WTC11 (cell line): Measurements from ENCODE around the gene SLC7A6OS. TPM values are rescaled to one million over a fixed set of nuclear protein-coding genes. Genes with fewer than 3 reads are reported as not detected.

Source experiments
- ATAC-seq: fragments of 200-7000 bp; cut with Tn5 transposase; 2 replicates; pipeline ENCODE4 v1.10.0; 2021; ENCODE audit warnings: mild to moderate bottlenecking, moderate library complexity
- CTCF ChIA-PET: fragments of 300-600 bp; sonication (Branson Sonifier 250); formaldehyde crosslinking; loops from one replicate; lab custom pipeline; 2021; ENCODE audit warnings: antibody characterized with exemption; lab: Charles Lee
- POLR2A ChIA-PET: fragments of 350-600 bp; sonication (Branson Sonifier 250); formaldehyde crosslinking; loops from one replicate; lab custom pipeline; 2021; ENCODE audit warnings: antibody characterized with exemption; lab: Charles Lee
- DNase-seq: peaks from one replicate; pipeline ENCODE4 v3.0.0; 2021; ENCODE audit warnings: low spot score
- H3K27ac Mint-ChIP-seq: 2 replicates; pipeline ENCODE4 v1.8.0; 2021; ENCODE audit warnings: mixed read lengths
- H3K27me3 Mint-ChIP-seq: 2 replicates; pipeline ENCODE4 v1.8.0; 2021; ENCODE audit warnings: low read depth, mild to moderate bottlenecking, moderate library complexity, mixed read lengths
- H3K36me3 Mint-ChIP-seq: 2 replicates; pipeline ENCODE4 v1.8.0; 2021; ENCODE audit warnings: mixed read lengths
- H3K4me1 Mint-ChIP-seq: 2 replicates; pipeline ENCODE4 v1.8.0; 2022; ENCODE audit warnings: mixed read lengths
- H3K4me3 Mint-ChIP-seq: 2 replicates; pipeline ENCODE4 v1.8.0; 2021; ENCODE audit warnings: mild to moderate bottlenecking, moderate library complexity, mixed read lengths
- H3K9me3 Mint-ChIP-seq: 2 replicates; pipeline ENCODE4 v1.8.0; 2021; ENCODE audit warnings: mixed read lengths
- CREM ChIP-seq: sonication (generic); formaldehyde crosslinking; IDR thresholded peaks from 2 replicates; pipeline ENCODE4 v1.8.1; 2022; ENCODE audit warnings: mild to moderate bottlenecking, missing genetic modification reagents, moderate library complexity
- IRF2 ChIP-seq: sonication (generic); formaldehyde crosslinking; IDR thresholded peaks from 2 replicates; pipeline ENCODE4 v1.8.0; 2022; ENCODE audit warnings: low read depth, missing genetic modification reagents, borderline replicate concordance
- MYBL2 ChIP-seq: sonication (generic); formaldehyde crosslinking; IDR thresholded peaks from 2 replicates; pipeline ENCODE4 v1.8.1; 2023; ENCODE audit warnings: mild to moderate bottlenecking, moderate library complexity, missing genetic modification reagents
- NFATC4 ChIP-seq: fragments of 250-450 bp; sonication (Bioruptor Pico); IDR thresholded peaks from 2 replicates; pipeline ENCODE4 v1.9.0; 2021; ENCODE audit warnings: mild to moderate bottlenecking
- NR1H2 ChIP-seq: sonication (generic); formaldehyde crosslinking; IDR thresholded peaks from 2 replicates; pipeline ENCODE4 v1.9.0; 2021; ENCODE audit warnings: mild to moderate bottlenecking, moderate library complexity, missing genetic modification reagents
- NR3C1 ChIP-seq: sonication (generic); formaldehyde crosslinking; conservative IDR thresholded peaks from 2 replicates; pipeline ENCODE4 v1.8.1; 2023; ENCODE audit warnings: low read depth, mild to moderate bottlenecking, missing genetic modification reagents
- RELA ChIP-seq: sonication (generic); formaldehyde crosslinking; IDR thresholded peaks from 2 replicates; pipeline ENCODE4 v1.8.1; 2022; ENCODE audit warnings: missing genetic modification reagents, mild to moderate bottlenecking, borderline replicate concordance
- TP53 ChIP-seq: sonication (generic); formaldehyde crosslinking; IDR thresholded peaks from 2 replicates; pipeline ENCODE4 v1.8.1; 2023; ENCODE audit warnings: mild to moderate bottlenecking, missing genetic modification reagents
- ZBTB21 ChIP-seq: sonication (generic); formaldehyde crosslinking; IDR thresholded peaks from 2 replicates; pipeline ENCODE4 v1.8.1; 2023; ENCODE audit warnings: mild to moderate bottlenecking, missing genetic modification reagents, borderline replicate concordance
- ZNF138 ChIP-seq: sonication (generic); formaldehyde crosslinking; conservative IDR thresholded peaks from 2 replicates; pipeline ENCODE4 v1.8.1; 2022; ENCODE audit warnings: mild to moderate bottlenecking, moderate library complexity, missing genetic modification reagents
- total RNA-seq: library from RNA; stranded (reverse); gene quantifications from 3 replicates; pipeline ENCODE4 v1.2.3, GENCODE V29; 2021
- TF ChIP-seq, protein P1 (sequence below): sonication (generic); formaldehyde crosslinking; IDR thresholded peaks from 2 replicates; pipeline ENCODE4 v1.8.0; 2022; ENCODE audit warnings: mild to moderate bottlenecking, missing genetic modification reagents
- TF ChIP-seq, protein P2 (sequence below): sonication (generic); formaldehyde crosslinking; IDR thresholded peaks from 2 replicates; pipeline ENCODE4 v1.8.0; 2022; ENCODE audit warnings: mild to moderate bottlenecking, missing genetic modification reagents
- TF ChIP-seq, protein P3 (sequence below): fragments of 250-450 bp; sonication (Bioruptor Pico); IDR thresholded peaks from 2 replicates; pipeline ENCODE4 v2.1.2; 2022; ENCODE audit warnings: mild to moderate bottlenecking, moderate library complexity
- TF ChIP-seq, protein P4 (sequence below): sonication (generic); formaldehyde crosslinking; IDR thresholded peaks from 2 replicates; pipeline ENCODE4 v1.8.0; 2022; ENCODE audit warnings: mild to moderate bottlenecking, missing genetic modification reagents
- TF ChIP-seq, protein P5 (sequence below): sonication (generic); formaldehyde crosslinking; IDR thresholded peaks from 2 replicates; pipeline ENCODE4 v1.8.1; 2023; ENCODE audit warnings: mild to moderate bottlenecking, missing genetic modification reagents, moderate library complexity
- TF ChIP-seq, protein P6 (sequence below): sonication (generic); formaldehyde crosslinking; IDR thresholded peaks from 2 replicates; pipeline ENCODE4 v1.8.1; 2022; ENCODE audit warnings: mild to moderate bottlenecking, missing genetic modification reagents, moderate library complexity, borderline replicate concordance
- TF ChIP-seq, protein P7 (sequence below): sonication (generic); formaldehyde crosslinking; IDR thresholded peaks from 2 replicates; pipeline ENCODE4 v1.8.1; 2022; ENCODE audit warnings: low read depth, missing genetic modification reagents, borderline replicate concordance
- TF ChIP-seq, protein P8 (sequence below): sonication (generic); formaldehyde crosslinking; IDR thresholded peaks from 2 replicates; pipeline ENCODE4 v1.8.1; 2023; ENCODE audit warnings: mild to moderate bottlenecking, missing genetic modification reagents, borderline replicate concordance

Gene SLC7A6OS
- total RNA-seq, 1 experiment from 2014 or later: 22.6 TPM

DNA sequence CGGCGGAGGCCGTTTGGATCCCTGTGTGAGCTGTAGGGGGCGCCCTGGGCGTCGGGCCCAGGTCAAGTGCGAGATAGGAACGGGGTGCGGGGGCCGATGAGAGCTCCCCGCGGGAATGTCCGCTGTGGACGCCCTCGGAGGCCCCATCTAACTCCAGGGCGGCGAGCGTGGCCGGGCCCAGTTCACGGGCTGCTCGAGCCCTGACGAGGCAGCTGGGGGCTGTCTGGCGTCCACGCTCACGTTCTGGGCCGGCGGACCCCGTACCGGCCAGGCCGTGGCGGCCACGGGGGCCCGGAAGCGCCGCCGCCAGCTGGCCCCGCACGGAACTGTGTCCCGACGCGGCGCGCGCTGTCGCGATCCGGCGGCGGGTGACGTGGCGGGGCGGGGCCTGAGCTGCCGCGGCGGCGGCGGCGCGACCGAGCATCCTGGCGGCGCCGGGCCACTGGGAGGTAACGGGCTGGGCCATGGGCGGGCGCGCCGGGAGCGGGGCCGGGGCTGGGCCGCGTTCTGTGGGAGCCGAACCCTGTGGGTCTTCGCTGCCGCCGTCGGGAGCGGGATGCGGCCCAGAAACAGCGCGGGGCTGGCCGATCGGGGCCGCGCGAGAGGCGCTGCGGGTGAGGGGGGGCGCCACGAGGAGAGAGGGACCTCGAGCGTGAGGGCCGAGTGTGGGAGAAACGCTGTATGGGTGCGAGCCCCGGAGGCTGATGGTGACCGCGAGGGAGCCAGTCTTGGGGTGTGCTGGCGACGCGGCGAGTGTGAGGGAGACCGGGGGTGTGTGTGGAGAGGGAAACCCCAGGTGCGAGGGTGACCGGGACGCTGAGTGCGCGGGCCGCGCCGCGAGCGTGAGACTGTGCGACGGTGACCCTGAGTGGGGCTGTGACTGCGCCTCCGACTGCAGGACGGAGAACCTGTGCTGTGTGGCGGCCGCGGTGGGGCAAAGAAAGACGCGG lies 46.3 kb downstream of the SLC7A6OS start, which contains the start of gene SLC7A6 (continued):
- TF ChIP-seq, protein P1, sequence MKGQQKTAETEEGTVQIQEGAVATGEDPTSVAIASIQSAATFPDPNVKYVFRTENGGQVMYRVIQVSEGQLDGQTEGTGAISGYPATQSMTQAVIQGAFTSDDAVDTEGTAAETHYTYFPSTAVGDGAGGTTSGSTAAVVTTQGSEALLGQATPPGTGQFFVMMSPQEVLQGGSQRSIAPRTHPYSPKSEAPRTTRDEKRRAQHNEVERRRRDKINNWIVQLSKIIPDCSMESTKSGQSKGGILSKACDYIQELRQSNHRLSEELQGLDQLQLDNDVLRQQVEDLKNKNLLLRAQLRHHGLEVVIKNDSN (CRISPR knock-in tag): no peak
- TF ChIP-seq, protein P2, sequence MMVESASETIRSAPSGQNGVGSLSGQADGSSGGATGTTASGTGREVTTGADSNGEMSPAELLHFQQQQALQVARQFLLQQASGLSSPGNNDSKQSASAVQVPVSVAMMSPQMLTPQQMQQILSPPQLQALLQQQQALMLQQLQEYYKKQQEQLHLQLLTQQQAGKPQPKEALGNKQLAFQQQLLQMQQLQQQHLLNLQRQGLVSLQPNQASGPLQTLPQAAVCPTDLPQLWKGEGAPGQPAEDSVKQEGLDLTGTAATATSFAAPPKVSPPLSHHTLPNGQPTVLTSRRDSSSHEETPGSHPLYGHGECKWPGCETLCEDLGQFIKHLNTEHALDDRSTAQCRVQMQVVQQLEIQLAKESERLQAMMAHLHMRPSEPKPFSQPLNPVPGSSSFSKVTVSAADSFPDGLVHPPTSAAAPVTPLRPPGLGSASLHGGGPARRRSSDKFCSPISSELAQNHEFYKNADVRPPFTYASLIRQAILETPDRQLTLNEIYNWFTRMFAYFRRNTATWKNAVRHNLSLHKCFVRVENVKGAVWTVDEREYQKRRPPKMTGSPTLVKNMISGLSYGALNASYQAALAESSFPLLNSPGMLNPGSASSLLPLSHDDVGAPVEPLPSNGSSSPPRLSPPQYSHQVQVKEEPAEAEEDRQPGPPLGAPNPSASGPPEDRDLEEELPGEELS (CRISPR knock-in tag): peak; percentile 10
- TF ChIP-seq, protein P3, sequence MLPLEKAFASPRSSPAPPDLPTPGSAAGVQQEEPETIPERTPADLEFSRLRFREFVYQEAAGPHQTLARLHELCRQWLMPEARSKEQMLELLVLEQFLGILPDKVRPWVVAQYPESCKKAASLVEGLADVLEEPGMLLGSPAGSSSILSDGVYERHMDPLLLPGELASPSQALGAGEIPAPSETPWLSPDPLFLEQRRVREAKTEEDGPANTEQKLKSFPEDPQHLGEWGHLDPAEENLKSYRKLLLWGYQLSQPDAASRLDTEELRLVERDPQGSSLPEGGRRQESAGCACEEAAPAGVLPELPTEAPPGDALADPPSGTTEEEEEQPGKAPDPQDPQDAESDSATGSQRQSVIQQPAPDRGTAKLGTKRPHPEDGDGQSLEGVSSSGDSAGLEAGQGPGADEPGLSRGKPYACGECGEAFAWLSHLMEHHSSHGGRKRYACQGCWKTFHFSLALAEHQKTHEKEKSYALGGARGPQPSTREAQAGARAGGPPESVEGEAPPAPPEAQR (CRISPR knock-in tag): no peak
- TF ChIP-seq NR3C1 (CRISPR knock-in tag) (no peak), CREM (0 out of 2 replicates have a peak, but pooled peaks have one; percentile 35), NFATC4 (CRISPR knock-in tag) (no peak), TP53 (no peak), NR1H2 (CRISPR knock-in tag) (no peak), MYBL2 (CRISPR knock-in tag) (no peak), ZNF138 (CRISPR knock-in tag) (no peak)
- TF ChIP-seq, protein P4, sequence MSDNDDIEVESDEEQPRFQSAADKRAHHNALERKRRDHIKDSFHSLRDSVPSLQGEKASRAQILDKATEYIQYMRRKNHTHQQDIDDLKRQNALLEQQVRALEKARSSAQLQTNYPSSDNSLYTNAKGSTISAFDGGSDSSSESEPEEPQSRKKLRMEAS (CRISPR knock-in tag): 0 out of 2 replicates have a peak, but pooled peaks have one; percentile 42
- TF ChIP-seq, protein P5, sequence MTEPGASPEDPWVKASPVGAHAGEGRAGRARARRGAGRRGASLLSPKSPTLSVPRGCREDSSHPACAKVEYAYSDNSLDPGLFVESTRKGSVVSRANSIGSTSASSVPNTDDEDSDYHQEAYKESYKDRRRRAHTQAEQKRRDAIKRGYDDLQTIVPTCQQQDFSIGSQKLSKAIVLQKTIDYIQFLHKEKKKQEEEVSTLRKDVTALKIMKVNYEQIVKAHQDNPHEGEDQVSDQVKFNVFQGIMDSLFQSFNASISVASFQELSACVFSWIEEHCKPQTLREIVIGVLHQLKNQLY: no peak
- TF ChIP-seq, protein P6, sequence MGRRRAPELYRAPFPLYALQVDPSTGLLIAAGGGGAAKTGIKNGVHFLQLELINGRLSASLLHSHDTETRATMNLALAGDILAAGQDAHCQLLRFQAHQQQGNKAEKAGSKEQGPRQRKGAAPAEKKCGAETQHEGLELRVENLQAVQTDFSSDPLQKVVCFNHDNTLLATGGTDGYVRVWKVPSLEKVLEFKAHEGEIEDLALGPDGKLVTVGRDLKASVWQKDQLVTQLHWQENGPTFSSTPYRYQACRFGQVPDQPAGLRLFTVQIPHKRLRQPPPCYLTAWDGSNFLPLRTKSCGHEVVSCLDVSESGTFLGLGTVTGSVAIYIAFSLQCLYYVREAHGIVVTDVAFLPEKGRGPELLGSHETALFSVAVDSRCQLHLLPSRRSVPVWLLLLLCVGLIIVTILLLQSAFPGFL (CRISPR knock-in tag): no peak

DNA sequence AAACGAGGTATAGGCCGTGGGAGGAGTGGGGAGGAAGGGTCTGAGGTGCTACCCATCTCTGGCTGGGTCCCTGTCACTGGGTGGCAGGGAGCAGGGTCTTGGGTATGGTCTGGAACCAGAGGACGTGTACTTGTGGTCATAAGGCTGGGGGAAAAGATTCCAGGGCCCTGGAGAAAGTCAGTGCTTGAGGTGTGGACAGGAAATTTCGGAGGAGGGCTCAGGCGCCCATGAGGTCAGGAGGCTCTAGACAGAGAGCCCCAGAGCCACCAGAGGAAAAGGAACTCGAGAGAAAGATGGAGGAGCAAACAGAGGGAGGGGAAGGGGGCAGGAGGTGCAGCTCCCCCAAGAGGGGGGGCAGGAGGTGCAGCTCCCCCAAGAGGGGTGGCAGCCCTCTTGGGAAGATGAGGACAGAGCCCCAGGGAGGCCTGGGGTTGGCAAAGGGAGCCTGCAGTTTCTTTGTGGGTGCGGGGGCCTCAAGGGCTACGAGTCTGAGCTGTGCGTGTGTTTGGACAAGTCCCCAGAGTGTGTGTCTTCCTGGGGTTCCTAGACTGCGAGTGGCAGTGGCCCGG lies 47.1 kb downstream of the SLC7A6OS start:
- DNase-seq (no peak), ATAC-seq (no peak)
- Mint-ChIP-seq H3K4me1 (peaks cover 28% of the 10 kb centered on the region), H3K27me3 (peaks cover 16% of the 10 kb centered on the region), H3K27ac (peak overlapping the region; percentile 77), H3K4me3 (peak overlapping the region; percentile 85), H3K36me3 (no peaks in the 10 kb centered on the region), H3K9me3 (no peaks in the 10 kb centered on the region)
- ChIA-PET CTCF (interaction anchor here (0.5 to 4.5 kb wide), 50 partner anchors 8 to 580 kb away, joined by 3 to 74 read pairs (median 4); partner anchors contain the start of genes ESRP2, NFATC3, PLA2G15 and PRMT7), POLR2A (interaction anchor here (0.7 to 1.4 kb wide), 5 partner anchors 20 to 1389 kb away, joined by 3 to 8 read pairs (median 3); partner anchors contain the start of genes PRMT7 and SLC7A6OS)
- TF ChIP-seq, protein P7, sequence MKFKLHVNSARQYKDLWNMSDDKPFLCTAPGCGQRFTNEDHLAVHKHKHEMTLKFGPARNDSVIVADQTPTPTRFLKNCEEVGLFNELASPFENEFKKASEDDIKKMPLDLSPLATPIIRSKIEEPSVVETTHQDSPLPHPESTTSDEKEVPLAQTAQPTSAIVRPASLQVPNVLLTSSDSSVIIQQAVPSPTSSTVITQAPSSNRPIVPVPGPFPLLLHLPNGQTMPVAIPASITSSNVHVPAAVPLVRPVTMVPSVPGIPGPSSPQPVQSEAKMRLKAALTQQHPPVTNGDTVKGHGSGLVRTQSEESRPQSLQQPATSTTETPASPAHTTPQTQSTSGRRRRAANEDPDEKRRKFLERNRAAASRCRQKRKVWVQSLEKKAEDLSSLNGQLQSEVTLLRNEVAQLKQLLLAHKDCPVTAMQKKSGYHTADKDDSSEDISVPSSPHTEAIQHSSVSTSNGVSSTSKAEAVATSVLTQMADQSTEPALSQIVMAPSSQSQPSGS: no peak
- TF ChIP-seq RELA (no peak), ZBTB21 (CRISPR knock-in tag) (no peak), ZNF138 (CRISPR knock-in tag) (no peak), IRF2 (no peak)
- TF ChIP-seq, protein P8, sequence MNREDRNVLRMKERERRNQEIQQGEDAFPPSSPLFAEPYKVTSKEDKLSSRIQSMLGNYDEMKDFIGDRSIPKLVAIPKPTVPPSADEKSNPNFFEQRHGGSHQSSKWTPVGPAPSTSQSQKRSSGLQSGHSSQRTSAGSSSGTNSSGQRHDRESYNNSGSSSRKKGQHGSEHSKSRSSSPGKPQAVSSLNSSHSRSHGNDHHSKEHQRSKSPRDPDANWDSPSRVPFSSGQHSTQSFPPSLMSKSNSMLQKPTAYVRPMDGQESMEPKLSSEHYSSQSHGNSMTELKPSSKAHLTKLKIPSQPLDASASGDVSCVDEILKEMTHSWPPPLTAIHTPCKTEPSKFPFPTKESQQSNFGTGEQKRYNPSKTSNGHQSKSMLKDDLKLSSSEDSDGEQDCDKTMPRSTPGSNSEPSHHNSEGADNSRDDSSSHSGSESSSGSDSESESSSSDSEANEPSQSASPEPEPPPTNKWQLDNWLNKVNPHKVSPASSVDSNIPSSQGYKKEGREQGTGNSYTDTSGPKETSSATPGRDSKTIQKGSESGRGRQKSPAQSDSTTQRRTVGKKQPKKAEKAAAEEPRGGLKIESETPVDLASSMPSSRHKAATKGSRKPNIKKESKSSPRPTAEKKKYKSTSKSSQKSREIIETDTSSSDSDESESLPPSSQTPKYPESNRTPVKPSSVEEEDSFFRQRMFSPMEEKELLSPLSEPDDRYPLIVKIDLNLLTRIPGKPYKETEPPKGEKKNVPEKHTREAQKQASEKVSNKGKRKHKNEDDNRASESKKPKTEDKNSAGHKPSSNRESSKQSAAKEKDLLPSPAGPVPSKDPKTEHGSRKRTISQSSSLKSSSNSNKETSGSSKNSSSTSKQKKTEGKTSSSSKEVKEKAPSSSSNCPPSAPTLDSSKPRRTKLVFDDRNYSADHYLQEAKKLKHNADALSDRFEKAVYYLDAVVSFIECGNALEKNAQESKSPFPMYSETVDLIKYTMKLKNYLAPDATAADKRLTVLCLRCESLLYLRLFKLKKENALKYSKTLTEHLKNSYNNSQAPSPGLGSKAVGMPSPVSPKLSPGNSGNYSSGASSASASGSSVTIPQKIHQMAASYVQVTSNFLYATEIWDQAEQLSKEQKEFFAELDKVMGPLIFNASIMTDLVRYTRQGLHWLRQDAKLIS: no peak
